HG03066 (cell line): ENCODE measurements around the gene GPBAR1.

ENCODE experiments used
- ATAC-seq: cut with Tn5 transposase; IDR thresholded peaks from one replicate; pipeline ENCODE4 v1.9.1; 2021; ENCODE audit warnings: low read depth; ENCODE audit not compliant: unreplicated experiment

Gene GPBAR1, protein sequence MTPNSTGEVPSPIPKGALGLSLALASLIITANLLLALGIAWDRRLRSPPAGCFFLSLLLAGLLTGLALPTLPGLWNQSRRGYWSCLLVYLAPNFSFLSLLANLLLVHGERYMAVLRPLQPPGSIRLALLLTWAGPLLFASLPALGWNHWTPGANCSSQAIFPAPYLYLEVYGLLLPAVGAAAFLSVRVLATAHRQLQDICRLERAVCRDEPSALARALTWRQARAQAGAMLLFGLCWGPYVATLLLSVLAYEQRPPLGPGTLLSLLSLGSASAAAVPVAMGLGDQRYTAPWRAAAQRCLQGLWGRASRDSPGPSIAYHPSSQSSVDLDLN

DNA sequence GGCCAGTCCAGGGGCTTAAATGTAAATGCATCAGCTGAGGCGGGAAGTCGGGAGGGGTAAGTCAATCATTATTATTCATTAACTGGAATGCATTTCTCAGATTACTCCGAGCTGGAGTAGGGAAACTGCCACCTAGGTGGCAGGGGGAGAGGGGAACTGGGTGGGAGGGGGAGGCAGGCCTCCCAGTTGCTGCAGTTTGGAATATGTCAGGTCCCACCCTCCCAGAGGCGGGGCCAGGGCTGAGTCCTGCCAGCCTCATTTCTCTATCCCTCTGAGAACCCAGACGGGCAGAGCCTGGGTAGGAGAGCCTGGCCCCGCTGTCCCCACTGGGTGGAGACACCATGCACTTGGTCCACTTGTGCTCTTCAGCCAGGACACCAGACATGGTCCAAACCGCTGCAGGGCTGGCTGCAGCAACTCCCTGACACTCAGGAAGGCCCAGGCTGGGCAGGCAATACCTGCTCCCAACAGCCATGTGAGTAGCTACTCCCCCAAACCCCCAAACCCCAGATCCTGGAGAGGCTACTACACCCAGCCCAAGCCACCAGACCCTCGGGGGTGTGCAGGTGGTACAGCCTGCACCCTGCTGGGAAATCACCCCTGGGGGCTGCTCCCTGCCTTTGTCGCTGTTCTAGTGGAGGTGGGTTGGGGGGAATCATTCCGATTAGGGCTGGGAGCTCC, at the start of gene GPBAR1:
Gene GPBAR1 (plus strand): TSS at position 274 of the 681 bp plus-strand sequence. CDS start 1,710 bp downstream, outside the sequence.
- no peak for ATAC-seq

DNA sequence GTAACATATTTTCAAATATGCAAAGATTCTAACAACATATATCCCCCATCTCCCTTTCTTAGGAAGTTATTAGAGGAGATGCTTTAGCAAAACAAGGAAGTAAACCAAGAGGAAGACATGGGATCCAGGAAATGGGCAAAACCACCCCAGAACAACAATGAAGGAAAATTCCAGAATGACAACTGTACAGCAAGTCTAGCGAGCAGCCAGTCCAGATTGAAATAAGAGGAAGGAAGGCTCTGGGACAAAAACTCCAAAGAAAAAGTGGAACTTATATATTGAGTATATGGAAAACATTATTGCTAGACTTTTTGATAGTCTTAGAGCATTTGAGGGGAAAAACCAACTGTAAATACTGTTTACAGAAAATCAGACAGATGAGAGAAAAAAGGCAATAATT, 46.7 kb upstream of the GPBAR1 start:
- no peak for ATAC-seq

DNA sequence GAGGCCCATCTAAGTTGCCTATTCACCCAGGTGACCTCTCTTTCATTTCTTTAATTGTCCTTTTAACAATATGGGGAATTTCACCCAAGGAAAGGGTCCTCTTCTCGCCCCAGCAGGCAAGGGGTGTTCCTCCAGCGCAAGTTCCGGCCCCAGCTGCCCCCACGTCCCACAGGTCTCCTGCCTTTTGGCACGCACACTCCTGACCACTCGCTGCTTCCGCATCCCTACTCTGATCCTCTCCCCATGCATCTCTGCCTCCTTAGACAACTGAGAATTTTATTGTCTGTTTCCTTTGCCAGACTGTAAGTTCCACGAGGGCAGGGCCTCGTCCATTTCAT, 44.5 kb upstream of the GPBAR1 start:
- ATAC-seq, result no peak

DNA sequence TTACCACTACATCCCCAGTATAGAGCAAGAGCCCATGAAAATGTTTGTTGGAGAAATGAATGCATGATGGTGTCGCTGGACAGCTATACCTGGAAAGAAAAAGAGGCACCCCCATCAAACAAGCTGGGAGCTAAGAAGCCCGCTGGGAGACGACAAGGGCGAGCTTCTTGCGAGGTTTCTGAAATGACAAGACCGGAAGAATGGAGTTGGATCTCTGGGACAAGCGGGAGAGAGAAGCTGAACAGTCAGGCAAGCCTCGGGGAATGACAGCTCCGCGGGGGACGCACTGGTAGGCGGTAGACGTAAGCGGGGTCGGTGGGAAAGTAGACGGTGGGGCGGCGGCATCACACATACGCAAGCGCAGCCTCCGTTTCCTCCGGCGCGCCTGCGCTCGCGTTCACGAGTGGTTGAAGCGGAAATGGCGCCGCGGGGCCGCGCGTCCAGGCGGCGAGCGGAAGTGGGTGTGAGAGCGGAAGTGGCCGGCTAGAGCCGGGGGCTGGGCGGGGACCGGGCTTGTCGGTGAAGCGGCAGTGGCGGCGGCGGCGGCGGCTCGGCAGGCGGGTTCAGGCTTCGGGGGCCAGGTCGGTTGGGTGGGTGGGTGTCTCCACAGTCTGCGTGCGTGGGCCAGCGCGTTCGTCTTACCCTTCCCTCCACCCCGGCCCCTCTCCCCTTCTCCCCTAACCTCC, 44.0 kb upstream of the GPBAR1 start, which contains the start of gene ARPC2:
Gene ARPC2 (plus strand): TSS at position 516 of the 686 bp plus-strand sequence. CDS start 282 bp downstream, outside the sequence.
- peak; percentile 55 for ATAC-seq

DNA sequence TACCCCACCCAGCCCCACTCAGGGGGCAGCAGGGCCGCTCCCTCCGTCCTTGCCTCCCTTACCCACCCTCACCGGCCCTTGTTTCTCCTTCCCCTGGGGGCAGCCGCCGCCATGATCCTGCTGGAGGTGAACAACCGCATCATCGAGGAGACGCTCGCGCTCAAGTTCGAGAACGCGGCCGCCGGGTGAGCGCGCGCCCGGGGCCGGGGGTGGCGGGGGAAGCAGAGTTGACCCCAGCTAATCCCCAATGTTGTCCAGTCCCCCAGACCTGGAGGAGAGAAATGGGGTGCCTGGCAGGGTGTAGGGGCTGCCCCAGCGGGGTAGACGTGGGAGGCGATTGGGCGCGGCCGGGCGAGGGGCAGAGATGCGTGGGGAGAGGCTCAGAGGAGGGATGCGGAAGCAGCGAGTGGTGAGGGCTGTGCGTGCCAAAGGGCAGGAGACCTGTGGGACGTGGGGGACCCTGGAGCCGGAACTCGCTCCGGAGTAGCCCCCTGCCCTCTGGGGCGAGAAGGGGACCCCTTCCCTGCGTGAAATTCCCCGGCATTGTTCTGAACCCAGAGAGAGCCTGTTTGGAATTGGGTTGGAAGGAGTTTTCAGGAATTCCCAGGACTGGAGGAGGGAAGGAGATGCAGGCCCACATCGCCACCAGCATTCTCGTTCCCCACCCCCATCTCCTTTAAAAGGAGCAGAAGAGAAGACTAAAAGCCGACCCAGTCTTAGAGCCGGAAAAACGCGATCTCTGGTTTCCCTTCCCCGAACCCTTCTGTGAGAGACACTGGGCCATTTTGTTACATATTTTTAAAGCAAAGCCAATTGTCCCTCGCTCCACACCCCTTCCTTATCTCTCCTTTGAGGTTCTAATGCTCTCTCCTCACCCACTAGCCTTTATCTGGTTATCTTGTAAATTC, 43.2 kb upstream of the GPBAR1 start:
- ATAC-seq, result peak; percentile 32

DNA sequence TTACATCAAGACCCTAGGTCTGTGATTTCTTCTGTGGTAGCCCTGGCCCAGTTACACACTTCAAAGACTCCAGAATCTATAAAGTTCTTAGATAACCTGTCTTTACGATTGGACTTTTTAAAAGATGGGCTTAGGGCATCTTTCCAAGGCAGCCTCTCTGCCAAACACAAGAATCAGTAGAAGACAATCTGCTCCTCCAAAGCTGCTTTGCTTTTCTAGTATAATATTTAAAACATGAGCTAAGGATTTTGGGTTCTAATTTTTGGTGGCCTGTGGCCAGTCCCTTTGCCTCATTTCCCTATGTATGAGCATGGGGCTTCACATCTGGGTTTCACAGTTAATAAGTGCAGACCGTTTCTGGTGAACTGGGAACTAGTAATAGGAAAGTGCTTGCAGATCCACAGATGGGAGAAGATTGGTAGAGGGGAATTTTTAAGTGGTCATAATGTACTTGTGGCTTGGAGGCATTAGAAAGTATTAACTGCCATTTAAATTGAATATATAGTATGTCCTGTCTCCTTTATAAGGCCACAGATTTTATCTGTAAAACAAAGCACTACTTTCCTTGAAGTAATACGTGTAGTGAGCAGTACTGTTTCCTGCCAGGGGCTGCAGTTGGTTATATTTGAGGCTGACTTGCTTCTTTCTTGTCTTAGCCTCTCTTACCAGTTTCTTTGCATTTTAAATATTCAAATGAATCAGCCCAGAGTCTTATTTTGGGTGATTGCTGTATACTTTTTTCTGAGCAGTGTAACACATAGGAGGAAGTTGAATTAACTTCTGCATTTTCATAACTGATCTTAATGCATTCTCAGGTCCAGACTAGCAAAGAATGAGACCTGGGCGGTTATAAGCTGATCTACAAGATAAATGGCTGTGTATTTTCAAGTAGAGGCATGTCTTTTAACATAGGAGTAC, 42.3 kb upstream of the GPBAR1 start:
- ATAC-seq, result peak; percentile 41

DNA sequence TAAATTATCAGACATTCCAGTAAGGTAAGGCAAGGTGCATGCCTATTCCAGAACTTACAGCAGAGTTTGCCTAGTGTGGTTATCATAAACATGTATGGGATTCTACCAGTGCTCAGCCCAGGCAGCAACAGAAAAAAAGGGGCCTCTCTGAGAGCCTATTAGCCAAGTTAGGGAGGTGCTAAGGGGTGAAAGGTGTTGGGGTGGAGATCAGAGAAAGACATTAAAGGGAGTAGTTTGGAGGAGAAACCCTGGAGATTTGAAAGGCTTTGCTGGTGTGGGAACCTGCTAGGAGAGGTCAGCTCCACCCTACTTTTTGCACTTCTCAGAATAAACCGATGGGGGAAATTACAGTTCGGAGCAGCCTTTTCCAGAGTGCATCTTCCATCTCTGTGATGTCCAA, 40.9 kb upstream of the GPBAR1 start:
- no peak for ATAC-seq

DNA sequence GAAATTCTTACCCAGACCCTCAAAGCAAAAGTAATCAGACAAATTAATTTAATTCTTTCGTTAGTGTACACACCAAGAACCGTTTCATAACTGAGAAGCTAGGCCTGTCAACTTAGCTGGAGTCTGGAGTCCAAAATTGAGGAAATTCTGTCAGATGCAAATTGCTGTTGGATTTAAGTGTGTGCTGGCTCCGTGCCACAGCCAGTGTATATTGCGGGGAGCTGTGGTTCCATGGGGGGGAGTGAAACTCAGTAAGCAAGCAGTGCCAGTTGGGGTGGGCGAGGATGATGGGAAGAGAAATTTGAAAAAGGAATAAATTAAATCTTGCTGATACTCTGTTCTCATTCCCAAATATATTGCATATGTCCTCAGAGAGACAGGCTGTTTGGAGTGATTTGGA, 39.8 kb upstream of the GPBAR1 start:
- no peak for ATAC-seq

DNA sequence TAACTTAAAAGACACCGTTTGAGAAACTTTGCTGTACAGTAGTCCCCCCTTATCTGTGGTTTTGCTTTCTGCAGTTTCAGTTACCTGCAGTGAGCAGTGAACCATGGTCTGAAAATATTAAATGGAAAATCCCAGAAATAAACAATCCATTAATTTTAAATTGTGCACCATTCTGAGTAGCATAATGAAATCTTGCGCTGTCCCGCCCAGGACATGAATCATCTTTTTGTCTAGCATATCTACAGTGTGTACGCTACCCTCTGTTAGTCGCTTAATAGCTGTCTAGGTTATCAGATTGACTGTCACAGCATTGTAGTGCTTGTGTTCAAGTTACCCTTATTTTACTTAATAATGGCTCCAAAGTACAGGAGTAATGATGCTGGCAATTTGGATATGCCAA, 37.8 kb upstream of the GPBAR1 start:
- no peak for ATAC-seq

DNA sequence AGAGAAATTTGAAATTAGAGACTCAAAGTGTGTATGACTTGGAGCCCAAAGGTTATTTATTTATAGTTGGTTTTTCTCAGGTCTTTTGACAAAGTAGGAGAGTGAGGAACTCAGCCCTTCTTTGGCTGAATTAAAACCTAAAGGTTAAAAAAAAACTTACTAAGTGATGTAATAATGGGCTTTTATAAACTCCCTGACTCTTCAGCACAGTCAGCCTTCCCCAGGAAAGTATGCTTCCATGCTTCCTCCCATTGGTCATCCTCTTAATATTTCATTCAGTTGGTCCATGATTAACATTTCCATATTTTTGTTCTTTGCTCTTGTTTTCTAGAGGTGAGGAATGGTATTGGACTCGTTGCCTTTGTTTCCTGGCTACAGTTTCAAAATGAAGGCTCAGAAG, 36.6 kb upstream of the GPBAR1 start:
- ATAC-seq, result no peak

DNA sequence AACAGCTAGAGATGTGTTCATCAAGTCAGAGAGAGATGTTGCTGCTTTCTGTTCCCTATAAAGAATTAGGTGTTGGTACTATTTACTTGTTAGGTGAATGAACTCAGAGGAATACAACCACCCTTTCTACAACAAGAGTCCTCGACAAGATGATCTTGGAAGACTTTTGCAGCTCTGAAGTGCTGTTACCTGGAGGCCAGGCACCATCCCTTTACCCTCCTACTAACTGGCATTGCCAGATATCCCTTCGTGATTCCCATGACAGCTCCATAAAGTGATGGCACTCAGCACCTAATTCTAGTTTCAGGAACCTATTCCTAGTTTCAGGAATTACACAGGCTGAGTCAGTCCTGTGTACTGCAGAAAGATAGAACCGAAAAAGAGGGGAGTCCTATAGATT, 33.9 kb upstream of the GPBAR1 start:
- no peak for ATAC-seq

DNA sequence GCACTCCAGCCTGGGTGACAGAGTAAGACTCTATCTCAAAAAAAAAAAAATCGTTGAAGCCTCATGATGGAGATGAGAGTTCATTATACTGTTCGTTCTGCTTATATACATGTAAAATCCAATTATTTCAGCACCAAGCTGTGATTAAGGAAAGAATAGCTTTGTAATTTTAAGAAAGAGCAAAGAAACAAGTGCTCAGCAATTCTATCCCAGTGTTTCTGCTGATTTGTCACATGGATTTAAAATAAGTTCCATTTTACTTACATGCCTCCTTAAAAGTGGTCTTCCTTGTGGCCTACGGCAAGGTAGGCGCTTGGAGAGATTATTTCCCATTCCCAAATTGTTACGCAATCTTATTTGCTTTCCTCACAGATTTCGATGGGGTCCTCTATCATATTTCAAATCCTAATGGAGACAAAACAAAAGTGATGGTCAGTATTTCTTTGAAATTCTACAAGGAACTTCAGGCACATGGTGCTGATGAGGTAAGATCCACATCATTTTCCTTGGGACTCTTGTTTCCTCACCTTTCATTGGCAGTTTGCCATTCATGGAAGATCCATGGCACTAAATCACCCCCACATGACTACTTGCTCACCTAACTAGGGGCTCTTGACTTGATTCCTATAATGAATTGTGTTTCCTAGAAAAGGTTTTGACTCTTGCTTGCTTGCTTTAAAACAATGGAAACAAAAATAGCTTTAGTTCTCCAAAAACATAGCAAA, 32.3 kb upstream of the GPBAR1 start:
- no peak for ATAC-seq

DNA sequence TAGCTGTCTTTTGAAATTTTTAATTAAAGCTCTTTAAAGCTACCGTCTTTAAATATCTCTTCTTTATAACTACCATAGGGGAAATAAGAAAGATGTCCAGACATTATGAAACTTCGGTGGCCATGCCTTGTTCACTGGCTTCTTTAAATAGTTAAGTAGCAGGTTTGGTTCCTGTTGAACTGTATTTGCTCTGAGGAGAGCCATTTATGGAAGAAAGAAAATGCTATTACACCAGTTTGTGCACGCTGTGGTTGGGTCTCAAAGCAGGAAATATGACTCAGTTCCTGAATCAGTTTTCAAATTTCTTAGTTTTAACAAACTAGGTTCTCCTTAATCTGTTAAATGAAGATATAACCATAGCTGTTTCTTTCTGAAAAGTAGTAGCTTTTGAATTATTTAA, 31.6 kb upstream of the GPBAR1 start:
- ATAC-seq, result peak; percentile 90

DNA sequence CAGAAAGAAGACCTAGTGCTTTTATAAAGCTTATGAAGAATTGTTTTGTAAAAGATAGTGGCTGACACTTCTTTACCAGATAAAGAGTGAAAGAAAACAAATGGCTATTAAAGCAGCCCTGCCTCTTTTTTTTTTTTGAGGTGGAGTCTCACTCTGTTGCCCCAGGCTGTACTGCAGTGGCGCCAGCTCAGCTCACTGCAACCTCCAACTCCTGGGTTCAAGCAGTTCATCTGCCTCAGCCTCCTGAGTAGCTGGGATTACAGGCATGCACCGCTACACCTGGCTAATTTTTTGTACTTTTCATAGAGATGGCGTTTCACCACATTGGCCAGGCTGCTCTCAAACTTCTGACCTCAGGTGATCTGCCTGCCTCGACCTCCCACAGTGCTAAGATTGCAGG, 31.0 kb upstream of the GPBAR1 start:
- ATAC-seq, result no peak

DNA sequence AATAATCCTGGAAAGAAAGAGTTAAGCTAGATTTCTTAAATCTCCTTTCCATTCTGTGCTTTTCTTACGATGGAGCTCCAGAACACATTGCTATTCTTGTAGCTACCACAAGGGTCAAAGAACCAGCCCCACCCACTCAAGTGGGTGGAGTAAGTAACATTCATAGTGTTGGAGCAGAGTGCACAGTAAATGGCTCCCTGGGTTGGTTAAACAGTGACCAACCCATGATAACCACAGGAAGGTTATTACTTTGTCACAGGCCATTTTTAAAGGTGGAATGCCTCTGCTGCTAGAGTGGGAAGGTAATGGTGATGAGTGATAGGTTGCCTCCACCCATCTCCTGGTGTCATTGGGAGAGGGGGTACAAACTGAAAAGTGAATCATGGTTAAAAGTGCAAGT, 29.9 kb upstream of the GPBAR1 start:
- ATAC-seq, result peak; percentile 43

DNA sequence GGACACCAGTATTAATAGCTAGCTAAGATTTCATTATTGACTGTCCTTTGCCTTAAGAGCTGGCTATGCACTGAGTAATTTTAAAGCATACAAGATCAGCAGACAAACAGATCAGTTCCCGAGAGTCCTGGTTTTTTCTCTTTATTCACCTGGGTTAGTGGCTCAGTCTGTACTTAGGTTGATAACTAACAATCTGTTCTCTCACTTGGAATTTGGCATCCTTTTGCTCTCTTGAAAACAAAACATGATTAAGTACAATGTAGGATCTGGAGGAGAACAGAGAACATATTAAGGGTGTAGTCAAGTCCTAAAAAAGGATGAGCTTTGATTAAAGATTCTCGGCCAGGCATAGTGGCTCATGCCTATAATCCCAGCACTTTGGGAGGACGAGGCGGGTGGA, 27.3 kb upstream of the GPBAR1 start:
- ATAC-seq, result no peak

DNA sequence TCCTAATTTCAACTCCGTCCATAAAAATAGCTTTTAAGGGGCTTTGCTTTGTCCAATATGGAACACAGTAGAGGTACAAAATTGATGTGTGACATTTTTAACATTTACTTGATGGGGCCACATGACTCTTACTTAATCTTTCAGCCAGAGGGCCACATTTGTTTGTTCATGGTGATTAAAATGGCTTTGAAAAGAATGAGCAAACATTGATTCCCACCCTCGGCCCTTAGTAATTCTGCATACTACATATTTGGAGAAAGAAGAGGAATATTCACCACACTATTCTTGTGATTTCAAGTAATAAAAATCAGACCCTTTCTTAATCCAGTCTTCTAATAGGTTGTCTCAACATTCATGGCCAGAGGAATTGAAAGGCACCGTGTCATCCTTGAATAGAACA, 26.3 kb upstream of the GPBAR1 start:
- ATAC-seq, result no peak

DNA sequence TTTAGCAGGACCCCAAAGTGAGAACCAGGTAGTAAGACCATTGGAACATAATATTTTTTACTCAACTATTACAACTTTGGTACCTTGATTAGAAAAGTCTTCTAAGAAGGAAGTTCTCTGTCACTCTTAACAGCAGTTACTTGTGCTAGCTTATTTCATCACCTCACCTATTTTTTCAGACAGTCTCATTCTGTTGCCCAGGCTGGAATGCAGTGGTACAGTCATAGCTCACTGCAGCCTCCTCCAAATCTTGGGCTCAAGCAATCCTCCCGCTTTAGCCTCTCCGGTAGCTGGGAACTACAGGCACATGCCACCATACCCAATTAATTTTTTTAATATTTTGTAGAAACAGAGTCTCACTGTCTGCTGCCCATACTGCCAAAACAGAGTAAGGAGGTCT, 25.8 kb upstream of the GPBAR1 start:
- ATAC-seq, result no peak

DNA sequence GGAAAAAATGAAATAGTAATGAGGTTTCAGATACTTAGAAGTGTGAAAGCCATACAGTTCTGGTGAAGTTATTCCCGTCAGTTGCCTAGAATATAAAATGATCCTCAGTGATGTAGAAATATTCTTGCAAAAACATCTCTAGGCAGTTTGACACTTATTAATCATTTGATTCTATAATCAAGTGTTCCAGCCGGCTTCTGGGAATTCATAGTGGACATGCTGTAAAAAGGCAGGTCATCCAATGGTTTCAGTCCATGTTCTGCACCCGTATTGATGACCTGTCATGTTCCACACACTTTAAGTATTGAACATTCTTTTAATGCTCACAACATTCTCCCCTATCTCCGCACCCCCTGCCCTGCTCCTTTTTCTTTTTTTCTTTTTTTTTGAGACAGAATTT, 24.0 kb upstream of the GPBAR1 start:
- no peak for ATAC-seq
